HCT116 (cell line): ENCODE measurements around the gene AAK1. TPM values are rescaled to one million over a fixed set of nuclear protein-coding genes. Genes with fewer than 3 reads are reported as not detected.

Source experiments
- ATAC-seq: fragments of 200-7000 bp; cut with Tn5 transposase; 2 replicates; pipeline ENCODE4 v1.9.1; 2020; ENCODE audit warnings: mild to moderate bottlenecking, moderate library complexity
- BruUV-seq: library from RNA; stranded (reverse); fragments of 400-500 nt; replicated peaks from 2 replicates; lab custom pipeline; 2021; lab: Mats Ljungman, UMichigan
- CTCF ChIA-PET: fragments of 300-600 bp; sonication (Branson Sonifier 250); formaldehyde crosslinking; loops from one replicate; lab custom pipeline; 2021; ENCODE audit warnings: antibody characterized with exemption; lab: Charles Lee
- POLR2A ChIA-PET: fragments of 300-600, 350-600 bp; sonication (Branson Sonifier 250); formaldehyde crosslinking; loops from one replicate; lab custom pipeline; 2021; ENCODE audit warnings: antibody characterized with exemption; lab: Charles Lee
- RAD21 ChIA-PET, 2 experiments: fragments of 300-600 bp; sonication (Branson Sonifier 250); formaldehyde crosslinking; loops; one replicate each; lab custom pipeline; 2023; ENCODE audit warnings: low total read pairs in 2 of 2; ENCODE audit not compliant: uncharacterized antibody in 2 of 2, unreplicated experiment in 2 of 2, low non-redundant PET in 1 of 2; lab: Charles Lee
- DNase-seq: peaks from one replicate; pipeline ENCODE4 v3.0.0-alpha.2; 2010; ENCODE audit warnings: low read depth, low spot score
- H2AFZ ChIP-seq: fragments of 200-600 bp; shearing (Covaris generic), sonication (generic); 2 replicates; pipeline ENCODE4 v1.6.1; 2017; ENCODE audit warnings: low read depth, mixed run types, mixed read lengths, antibody characterized with exemption, low read length; ENCODE audit not compliant: poor library complexity, severe bottlenecking
- H3K27ac ChIP-seq: 2 replicates; pipeline ENCODE4 v1.5.1; 2012; ENCODE audit warnings: low read depth, low read length
- H3K27me3 ChIP-seq: fragments of 200-600 bp; sonication (generic); 2 replicates; pipeline ENCODE4 v1.6.1; 2016; ENCODE audit warnings: mixed run types, low read length, mixed read lengths; ENCODE audit not compliant: insufficient read depth
- H3K36me3 ChIP-seq, 2 experiments: fragments of 200-500 bp in 1 of 2; fragments of 200-600 bp in 1 of 2; sonication (Bioruptor generic) in 1 of 2; sonication (generic) in 1 of 2; 2 replicates each; pipeline versions ENCODE4 v1.5.1 to v1.6.1; 2014 to 2016; ENCODE audit warnings: low read length in 2 of 2, inconsistent platforms in 1 of 2, mixed read lengths in 1 of 2, mixed run types in 1 of 2; ENCODE audit not compliant: insufficient read depth in 2 of 2, control insufficient read depth in 1 of 2
- H3K4me1 ChIP-seq, 2 experiments: fragments of 200-600 bp in 1 of 2; sonication (generic) in 1 of 2; 2 replicates each; pipeline versions ENCODE4 v1.5.1 to v1.6.1; 2012 to 2017; ENCODE audit warnings: low read length in 2 of 2, inconsistent platforms in 1 of 2, mild to moderate bottlenecking in 1 of 2, mixed read lengths in 1 of 2, mixed run types in 1 of 2, moderate library complexity in 1 of 2; ENCODE audit not compliant: insufficient read depth in 2 of 2, control insufficient read depth in 1 of 2
- H3K4me2 ChIP-seq: fragments of 200-600 bp; sonication (generic); 2 replicates; pipeline ENCODE4 v1.6.1; 2017; ENCODE audit warnings: mixed run types, low read length, mixed read lengths
- H3K4me3 ChIP-seq, 2 experiments: fragments of 200-600 bp in 1 of 2; sonication (generic) in 1 of 2; replicated peaks in 1 of 2; 2 replicates each; pipeline ENCODE4 v1.5.1; 2011 to 2016; ENCODE audit warnings: low read length in 2 of 2, control low read depth in 1 of 2, low read depth in 1 of 2, mild to moderate bottlenecking in 1 of 2, mixed read lengths in 1 of 2, mixed run types in 1 of 2
- H3K79me2 ChIP-seq: fragments of 200-600 bp; sonication (generic); 2 replicates; pipeline ENCODE4 v1.6.1; 2017; ENCODE audit warnings: mild to moderate bottlenecking, mixed run types, low read length, moderate library complexity, mixed read lengths; ENCODE audit not compliant: insufficient read depth
- H3K9ac ChIP-seq: fragments of 200-600 bp; sonication (generic); 2 replicates; pipeline ENCODE4 v1.6.1; 2016; ENCODE audit warnings: low read length, mixed read lengths
- H3K9me2 ChIP-seq: fragments of 200-600 bp; sonication (generic), shearing (Covaris generic); 2 replicates; pipeline ENCODE4 v1.6.1; 2017; ENCODE audit warnings: mixed run types, mild to moderate bottlenecking, moderate library complexity; ENCODE audit not compliant: insufficient read depth
- H3K9me3 ChIP-seq, 2 experiments: fragments of 200-500 bp in 1 of 2; fragments of 200-600 bp in 1 of 2; sonication (Bioruptor generic) in 1 of 2; sonication (generic) in 1 of 2; 2 replicates each; pipeline ENCODE4 v1.6.1; 2014 to 2017; ENCODE audit warnings: low read length in 2 of 2, mixed read lengths in 2 of 2, inconsistent platforms in 1 of 2, low read depth in 1 of 2, mild to moderate bottlenecking in 1 of 2, mixed run types in 1 of 2, moderate library complexity in 1 of 2; ENCODE audit not compliant: control insufficient read depth in 1 of 2, insufficient read depth in 1 of 2
- H4K20me1 ChIP-seq: fragments of 200-600 bp; sonication (generic), shearing (Covaris generic); 2 replicates; pipeline ENCODE4 v1.6.1; 2017; ENCODE audit warnings: mixed run types, mild to moderate bottlenecking, moderate library complexity; ENCODE audit not compliant: insufficient read depth
- ATF3 ChIP-seq: IDR thresholded peaks from 2 replicates; pipeline ENCODE4 v1.6.1; 2012
- CBX3 ChIP-seq: IDR thresholded peaks from 2 replicates; pipeline ENCODE4 v1.6.1; 2012; ENCODE audit warnings: low read depth
- CEBPB ChIP-seq: IDR thresholded peaks from 2 replicates; pipeline ENCODE4 v1.6.1; 2012; ENCODE audit warnings: low read depth
- CTCF ChIP-seq, 3 experiments: fragments of 200-600 bp in 1 of 3; sonication (generic) in 1 of 3; IDR thresholded peaks in 2 of 3; conservative IDR thresholded peaks in 1 of 3; 2 replicates each; pipeline ENCODE4 v1.5.1; 2012 to 2017; ENCODE audit warnings: low read depth in 2 of 3, low read length in 2 of 3, antibody characterized with exemption in 1 of 3, borderline replicate concordance in 1 of 3, control low read depth in 1 of 3, mild to moderate bottlenecking in 1 of 3, mixed read lengths in 1 of 3, mixed run types in 1 of 3, moderate library complexity in 1 of 3; ENCODE audit not compliant: insufficient read depth in 1 of 3
- ELF1 ChIP-seq: IDR thresholded peaks from 2 replicates; pipeline ENCODE4 v1.6.1; 2012; ENCODE audit warnings: low read depth, borderline replicate concordance
- EZH2 ChIP-seq: fragments of 200-600 bp; sonication (generic); IDR thresholded peaks from 2 replicates; pipeline ENCODE4 v1.6.1; 2017; ENCODE audit warnings: antibody characterized with exemption, mixed run types
- EZH2phosphoT487 ChIP-seq: fragments of 200-600 bp; IDR thresholded peaks from 2 replicates; pipeline ENCODE4 v1.6.1; 2018; ENCODE audit warnings: antibody characterized with exemption, borderline replicate concordance
- FOSL1 ChIP-seq: IDR thresholded peaks from 2 replicates; pipeline ENCODE4 v1.6.1; 2012; ENCODE audit warnings: low read depth
- JUND ChIP-seq: IDR thresholded peaks from 2 replicates; pipeline ENCODE4 v1.6.1; 2012
- POLR2A ChIP-seq: IDR thresholded peaks from 2 replicates; pipeline ENCODE4 v1.7.0; 2011; ENCODE audit warnings: borderline replicate concordance; ENCODE audit not compliant: insufficient read depth, insufficient read length; ENCODE audit errors: extremely low read depth
- POLR2AphosphoS5 ChIP-seq: IDR thresholded peaks from 2 replicates; pipeline ENCODE4 v1.6.1; 2011; ENCODE audit warnings: mild to moderate bottlenecking, low read depth, low read length, moderate library complexity
- SP1 ChIP-seq: IDR thresholded peaks from 2 replicates; pipeline ENCODE4 v1.6.1; 2012; ENCODE audit warnings: low read depth
- YY1 ChIP-seq: IDR thresholded peaks from 2 replicates; pipeline ENCODE4 v1.6.1; 2011; ENCODE audit warnings: low read length, low read depth, moderate library complexity, mild to moderate bottlenecking; ENCODE audit not compliant: insufficient replicate concordance; ENCODE audit errors: extremely low read depth
- ZBTB33 ChIP-seq: IDR thresholded peaks from 2 replicates; pipeline ENCODE4 v1.6.1; 2011; ENCODE audit warnings: mild to moderate bottlenecking, low read length, moderate library complexity; ENCODE audit not compliant: insufficient replicate concordance; ENCODE audit errors: extremely low read depth
- ZNF274 ChIP-seq: fragments of 200-500 bp; sonication (Bioruptor generic); IDR thresholded peaks from 2 replicates; pipeline ENCODE4 v1.6.1; 2014; ENCODE audit warnings: mild to moderate bottlenecking, low read depth, low read length, inconsistent platforms
- intact Hi-C: fragments of 100-400 bp; cut with micrococcal nuclease; formaldehyde crosslinking; loops from 2 replicates; pipeline ENCODE4 v1.10.0; 2022
- total RNA-seq: library from RNA; stranded (reverse); gene quantifications from one replicate; pipeline ENCODE4 v1.2.1, GENCODE V29; 2021; ENCODE audit not compliant: unreplicated experiment

AAK1 gene
- total RNA-seq, 1 experiment from 2014 or later = 32.0 TPM

DNA sequence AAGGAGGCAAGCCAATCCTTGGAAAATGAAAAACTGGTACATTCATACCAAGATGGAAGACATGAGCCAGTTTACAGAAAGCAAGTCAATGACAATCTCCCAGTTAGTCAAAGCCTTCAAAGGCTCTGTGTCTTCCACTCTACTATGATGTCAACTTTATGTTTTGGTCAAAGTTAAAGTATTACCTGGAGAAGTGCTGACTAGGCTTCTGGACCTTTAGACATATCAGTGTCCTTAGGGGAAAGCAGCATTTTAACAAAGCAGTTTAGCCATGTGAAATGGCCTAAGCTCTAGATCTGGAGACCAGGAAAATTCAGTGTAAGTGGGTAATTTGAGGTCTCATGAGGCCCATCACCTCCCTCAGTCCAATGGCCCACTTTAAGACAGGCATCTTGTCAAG lies 30.8 kb downstream of the AAK1 start:
- Histone ChIP-seq H3K79me2 (no peaks in the 10 kb centered on the region), H3K9me3 (no peaks in the 10 kb centered on the region; a peak in 1 of 4 replicates), H3K9me2 (no peaks in the 10 kb centered on the region), H3K4me3 (no peak overlapping the region), H4K20me1 (no peaks in the 10 kb centered on the region), H3K9ac (no peak overlapping the region), H3K36me3 (no peaks in the 10 kb centered on the region), H2AFZ (no peak overlapping the region), H3K4me1 (peaks cover 25 to 32% of the 10 kb centered on the region in 2 experiments), H3K4me2 (no peak overlapping the region), H3K27ac (no peak overlapping the region), H3K27me3 (no peaks in the 10 kb centered on the region)
- TF ChIP-seq YY1 = no peak
- CTCF ChIA-PET = no interaction called here
- BruUV-seq = no TSS peak
- DNase-seq (no peak), ATAC-seq (no peak)
- POLR2A ChIA-PET = no interaction called here
- RAD21 ChIA-PET = no interaction called here
- intact Hi-C loops = no loop called here

DNA sequence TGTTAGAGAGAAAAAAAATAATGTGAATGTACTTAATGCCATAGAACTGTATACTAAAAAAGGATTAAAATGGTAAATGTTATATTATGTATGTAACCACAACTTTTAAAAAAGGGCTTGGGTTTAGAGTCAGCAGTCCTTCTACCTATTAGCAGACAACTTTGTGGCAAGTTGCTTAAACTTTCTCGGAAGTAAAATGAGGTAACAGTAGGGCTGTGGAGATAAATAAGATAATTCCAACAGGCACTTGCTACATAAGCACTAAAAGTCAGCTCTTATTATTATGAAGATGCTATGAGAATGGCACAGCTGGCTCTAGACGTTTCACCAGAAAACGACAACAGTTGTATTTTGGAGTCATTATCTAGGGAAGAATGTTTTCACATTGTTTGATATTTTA lies 31.3 kb downstream of the AAK1 start:
- ATAC-seq = no peak
- Histone ChIP-seq H3K9me3 (no peaks in the 10 kb centered on the region; a peak in 1 of 4 replicates), H3K4me3 (no peak overlapping the region), H3K36me3 (no peaks in the 10 kb centered on the region), H3K27ac (no peak overlapping the region)
- CTCF ChIA-PET = no interaction called here
- intact Hi-C loops = no loop called here
- TF ChIP-seq POLR2A (no peak), ZNF274 (no peak), EZH2phosphoT487 (no peak), EZH2 (no peak), JUND (no peak), ATF3 (no peak), FOSL1 (no peak), ZBTB33 (no peak), CBX3 (no peak), ELF1 (no peak), CEBPB (no peak), SP1 (no peak), CTCF (IDR thresholded peaks at IDR 0.05 in 2 of 3, conservative IDR thresholded peaks at IDR 0.05 in 1 of 3; ENCODE audit: borderline replicate concordance in 1 of 3, insufficient read depth in 1 of 3, low read depth in 2 of 3, low read length in 2 of 3) (no peak), POLR2AphosphoS5 (no peak)
- TF ChIP-seq, all 23 proteins: peak for 0
- no peak for DNase-seq
- RAD21 ChIA-PET = no interaction called here
- Histone ChIP-seq H3K9ac (no peak overlapping the region), H2AFZ (no peak overlapping the region), H3K79me2 (no peaks in the 10 kb centered on the region), H4K20me1 (no peaks in the 10 kb centered on the region), H3K4me2 (no peak overlapping the region), H3K27me3 (no peaks in the 10 kb centered on the region), H3K4me1 (peaks cover 20 to 27% of the 10 kb centered on the region in 2 experiments), H3K9me2 (no peaks in the 10 kb centered on the region)
- no TSS peak for BruUV-seq
- POLR2A ChIA-PET = no interaction called here
